22Rv1 (cell line): ENCODE measurements around the gene GPS1.

Experiments
- ZFX ChIP-seq: fragments of 450-650 bp; IDR thresholded peaks from 2 replicates; pipeline ENCODE4 v1.6.1; 2017; ENCODE audit warnings: antibody characterized with exemption, borderline replicate concordance
- TF ChIP-seq, protein P1 (sequence below): fragments of 450-650 bp; IDR thresholded peaks from 2 replicates; pipeline ENCODE4 v1.5.1; 2017; ENCODE audit warnings: mild to moderate bottlenecking

DNA sequence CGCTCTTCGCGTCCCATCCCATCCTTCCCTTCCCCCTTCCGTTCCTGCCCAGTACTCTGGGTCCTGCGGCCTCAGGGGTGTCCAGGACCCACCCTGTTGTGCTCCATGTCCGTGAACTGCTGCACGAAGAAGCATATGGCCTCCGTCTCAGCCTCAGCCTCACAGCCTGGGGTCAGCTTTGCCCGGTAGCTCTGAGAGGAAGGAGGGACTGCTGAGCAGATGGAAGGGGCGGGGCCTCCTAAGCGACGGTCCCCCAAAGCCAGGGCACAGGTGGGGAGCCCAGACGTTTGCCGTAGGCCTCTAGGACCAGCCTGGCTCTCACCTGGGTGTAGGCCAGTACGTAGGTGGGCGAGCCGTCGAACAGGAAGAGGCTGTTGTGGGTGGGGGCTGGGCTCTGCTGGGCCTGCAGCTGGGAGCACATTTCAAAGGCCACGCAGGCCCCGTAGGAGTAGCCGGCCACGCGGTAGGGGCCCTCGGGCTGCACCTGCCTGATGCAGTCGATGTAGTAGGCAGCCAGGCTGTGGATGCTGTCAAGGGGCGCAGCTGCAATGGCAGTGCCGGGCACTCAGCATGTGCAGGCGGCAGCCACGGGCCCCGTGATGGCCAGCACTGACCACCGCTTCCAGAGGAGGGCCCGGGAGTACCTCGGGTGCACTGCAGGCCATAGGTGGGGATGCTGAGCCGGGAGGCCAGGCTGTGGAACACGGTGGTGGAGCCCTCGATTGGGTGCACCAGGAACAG is 28.5 kb downstream of the GPS1 start:
- TF ChIP-seq, protein P1, sequence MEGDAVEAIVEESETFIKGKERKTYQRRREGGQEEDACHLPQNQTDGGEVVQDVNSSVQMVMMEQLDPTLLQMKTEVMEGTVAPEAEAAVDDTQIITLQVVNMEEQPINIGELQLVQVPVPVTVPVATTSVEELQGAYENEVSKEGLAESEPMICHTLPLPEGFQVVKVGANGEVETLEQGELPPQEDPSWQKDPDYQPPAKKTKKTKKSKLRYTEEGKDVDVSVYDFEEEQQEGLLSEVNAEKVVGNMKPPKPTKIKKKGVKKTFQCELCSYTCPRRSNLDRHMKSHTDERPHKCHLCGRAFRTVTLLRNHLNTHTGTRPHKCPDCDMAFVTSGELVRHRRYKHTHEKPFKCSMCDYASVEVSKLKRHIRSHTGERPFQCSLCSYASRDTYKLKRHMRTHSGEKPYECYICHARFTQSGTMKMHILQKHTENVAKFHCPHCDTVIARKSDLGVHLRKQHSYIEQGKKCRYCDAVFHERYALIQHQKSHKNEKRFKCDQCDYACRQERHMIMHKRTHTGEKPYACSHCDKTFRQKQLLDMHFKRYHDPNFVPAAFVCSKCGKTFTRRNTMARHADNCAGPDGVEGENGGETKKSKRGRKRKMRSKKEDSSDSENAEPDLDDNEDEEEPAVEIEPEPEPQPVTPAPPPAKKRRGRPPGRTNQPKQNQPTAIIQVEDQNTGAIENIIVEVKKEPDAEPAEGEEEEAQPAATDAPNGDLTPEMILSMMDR = no peak
- no peak for TF ChIP-seq ZFX
